ENCODE measurements around the gene CD93. TPM values are rescaled to one million over a fixed set of nuclear protein-coding genes. Genes with fewer than 3 reads are reported as not detected.

CD93 gene
- total RNA-seq, 2 experiments from 2014 or later = 0.11 TPM

DNA sequence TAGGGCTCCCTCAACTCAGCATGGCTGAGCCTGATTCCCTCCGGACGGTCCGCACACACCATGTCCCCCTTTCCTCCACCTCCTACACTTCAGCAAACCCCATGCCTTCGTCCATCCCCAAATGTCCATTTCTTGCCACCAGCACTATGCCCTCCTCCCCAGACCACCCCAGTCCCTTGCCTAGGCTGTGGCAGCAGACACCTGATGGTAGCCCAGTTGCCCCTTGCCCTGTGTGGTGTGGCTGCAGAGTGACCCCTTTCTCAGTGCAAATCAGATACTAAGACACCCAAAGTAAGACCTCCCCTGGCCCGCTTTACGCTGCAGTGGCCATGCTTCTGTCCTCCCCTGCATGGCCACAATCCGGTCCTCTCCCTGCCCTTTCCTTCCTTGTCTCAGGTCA is 34.1 kb upstream of the CD93 start:
- H3K27me3 Mint-ChIP-seq = no peaks in the 10 kb centered on the region
- no peak overlapping the region for H3K27ac Mint-ChIP-seq
- CTCF ChIA-PET = no interaction called here
- H3K4me1 Mint-ChIP-seq (ENCODE audit: low read depth) = no peaks in the 10 kb centered on the region
- no peaks in the 10 kb centered on the region for H3K36me3 Mint-ChIP-seq (ENCODE audit: low read depth)
- ATAC-seq (no peak), DNase-seq (no peak)
- no peak overlapping the region for H3K4me3 Mint-ChIP-seq
- POLR2A ChIA-PET = no interaction called here
- H3K9me3 Mint-ChIP-seq = no peaks in the 10 kb centered on the region
- intact Hi-C loops (cut with micrococcal nuclease) = no loop called here
- TF ChIP-seq, protein P1, sequence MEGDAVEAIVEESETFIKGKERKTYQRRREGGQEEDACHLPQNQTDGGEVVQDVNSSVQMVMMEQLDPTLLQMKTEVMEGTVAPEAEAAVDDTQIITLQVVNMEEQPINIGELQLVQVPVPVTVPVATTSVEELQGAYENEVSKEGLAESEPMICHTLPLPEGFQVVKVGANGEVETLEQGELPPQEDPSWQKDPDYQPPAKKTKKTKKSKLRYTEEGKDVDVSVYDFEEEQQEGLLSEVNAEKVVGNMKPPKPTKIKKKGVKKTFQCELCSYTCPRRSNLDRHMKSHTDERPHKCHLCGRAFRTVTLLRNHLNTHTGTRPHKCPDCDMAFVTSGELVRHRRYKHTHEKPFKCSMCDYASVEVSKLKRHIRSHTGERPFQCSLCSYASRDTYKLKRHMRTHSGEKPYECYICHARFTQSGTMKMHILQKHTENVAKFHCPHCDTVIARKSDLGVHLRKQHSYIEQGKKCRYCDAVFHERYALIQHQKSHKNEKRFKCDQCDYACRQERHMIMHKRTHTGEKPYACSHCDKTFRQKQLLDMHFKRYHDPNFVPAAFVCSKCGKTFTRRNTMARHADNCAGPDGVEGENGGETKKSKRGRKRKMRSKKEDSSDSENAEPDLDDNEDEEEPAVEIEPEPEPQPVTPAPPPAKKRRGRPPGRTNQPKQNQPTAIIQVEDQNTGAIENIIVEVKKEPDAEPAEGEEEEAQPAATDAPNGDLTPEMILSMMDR (IDR thresholded peaks at IDR 0.05) = no peak

DNA sequence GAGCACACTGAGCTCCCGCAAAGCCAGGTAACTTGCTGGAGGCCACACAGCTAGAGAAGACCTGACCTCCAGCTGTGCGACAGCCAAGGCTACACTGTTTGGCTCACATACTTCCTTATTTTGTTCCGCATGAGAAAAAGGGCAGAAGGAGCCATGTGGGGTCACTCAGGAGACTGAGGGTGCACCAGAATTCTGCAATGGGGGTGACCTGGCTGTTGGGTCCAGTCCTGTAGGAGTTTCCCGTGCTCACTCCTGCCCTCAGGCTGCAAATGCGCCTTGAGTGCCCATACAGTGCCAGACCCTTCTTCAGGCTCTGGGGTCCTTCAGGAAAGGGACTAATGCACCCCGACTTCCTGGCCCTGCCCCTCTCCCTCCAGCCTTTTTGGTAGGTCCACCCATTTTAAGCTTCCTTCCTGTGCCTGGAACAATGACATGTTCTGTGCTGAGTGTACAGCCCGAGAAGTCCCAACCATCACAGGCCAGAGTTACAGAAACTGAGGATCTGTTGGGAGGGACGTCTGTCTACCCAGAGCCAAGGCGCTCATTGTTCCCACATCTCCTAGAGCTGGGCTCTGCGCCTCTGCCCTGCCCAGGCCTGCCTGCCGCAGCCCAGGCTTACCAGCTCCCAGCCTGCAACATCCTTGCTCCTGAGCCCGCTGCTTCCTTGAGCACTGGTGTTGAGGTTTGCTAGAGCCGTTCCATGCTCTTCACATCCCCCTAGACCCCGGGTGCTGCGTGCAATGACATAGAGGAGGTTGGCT is 33.5 kb upstream of the CD93 start:
- ChIA-PET POLR2A (no interaction called here), CTCF (no interaction called here)
- H3K4me3 Mint-ChIP-seq = no peak overlapping the region
- ATAC-seq (no peak), DNase-seq (no peak)
- intact Hi-C loops (cut with micrococcal nuclease) = no loop called here
- no peak overlapping the region for H3K27ac Mint-ChIP-seq
- H3K27me3 Mint-ChIP-seq = no peaks in the 10 kb centered on the region
- TF ChIP-seq, protein P1 (IDR thresholded peaks at IDR 0.05) = no peak
- no peaks in the 10 kb centered on the region for H3K9me3 Mint-ChIP-seq
- H3K36me3 Mint-ChIP-seq (ENCODE audit: low read depth) = no peaks in the 10 kb centered on the region
- H3K4me1 Mint-ChIP-seq (ENCODE audit: low read depth) = no peaks in the 10 kb centered on the region

DNA sequence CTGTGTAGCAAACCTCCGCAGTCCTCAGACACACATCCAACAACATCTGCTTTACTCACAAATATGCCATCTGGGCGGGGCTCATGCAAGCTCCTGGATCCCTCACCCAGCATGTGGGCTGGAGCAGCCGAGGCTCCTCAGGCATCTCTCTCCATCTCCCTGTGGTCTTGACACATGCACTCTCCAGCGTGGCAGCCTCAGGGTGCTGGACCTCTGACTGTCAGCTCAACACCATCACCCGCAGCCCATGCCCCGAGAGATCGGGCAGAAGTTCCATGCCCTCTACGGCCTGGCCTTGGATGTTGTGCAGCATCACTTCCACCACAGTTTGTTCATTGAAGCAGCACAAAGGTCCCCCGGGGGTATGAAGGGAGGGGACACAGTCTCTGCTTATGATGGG is 32.6 kb upstream of the CD93 start:
- CTCF ChIA-PET = no interaction called here
- Mint-ChIP-seq H3K27ac (no peak overlapping the region), H3K9me3 (no peaks in the 10 kb centered on the region), H3K27me3 (no peaks in the 10 kb centered on the region), H3K4me1 (ENCODE audit: low read depth) (no peaks in the 10 kb centered on the region), H3K36me3 (ENCODE audit: low read depth) (no peaks in the 10 kb centered on the region), H3K4me3 (no peak overlapping the region)
- POLR2A ChIA-PET = no interaction called here
- ATAC-seq (no peak), DNase-seq (no peak)
- intact Hi-C loops (cut with micrococcal nuclease) = no loop called here
- TF ChIP-seq, protein P1 (IDR thresholded peaks at IDR 0.05) = no peak

DNA sequence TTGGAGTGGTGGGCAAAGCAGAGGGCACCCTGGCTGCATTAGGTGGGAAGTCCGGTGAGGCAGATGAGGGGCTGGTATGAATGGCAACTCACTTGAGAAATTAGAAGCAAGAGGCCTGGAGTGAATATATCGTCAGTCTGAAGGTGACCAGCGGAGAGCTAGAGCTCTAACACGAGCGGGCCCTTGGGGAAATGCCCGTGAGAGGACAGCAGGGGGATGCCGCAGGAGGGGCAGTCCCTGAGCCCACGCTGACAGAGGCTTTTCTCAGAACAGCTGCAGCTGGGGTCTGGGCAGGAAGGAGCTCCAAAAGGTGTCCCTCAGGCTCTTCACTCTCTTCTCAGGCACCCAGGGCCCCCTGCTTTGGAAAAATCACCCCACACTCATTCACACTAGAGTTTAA is 32.0 kb upstream of the CD93 start:
- Mint-ChIP-seq H3K4me3 (no peak overlapping the region), H3K27ac (no peak overlapping the region), H3K9me3 (no peaks in the 10 kb centered on the region), H3K36me3 (ENCODE audit: low read depth) (no peaks in the 10 kb centered on the region), H3K4me1 (ENCODE audit: low read depth) (no peaks in the 10 kb centered on the region), H3K27me3 (no peaks in the 10 kb centered on the region)
- intact Hi-C loops (cut with micrococcal nuclease) = no loop called here
- ChIA-PET CTCF (no interaction called here), POLR2A (no interaction called here)
- no peak for DNase-seq
- no peak for ATAC-seq
- TF ChIP-seq, protein P1 (IDR thresholded peaks at IDR 0.05) = no peak

DNA sequence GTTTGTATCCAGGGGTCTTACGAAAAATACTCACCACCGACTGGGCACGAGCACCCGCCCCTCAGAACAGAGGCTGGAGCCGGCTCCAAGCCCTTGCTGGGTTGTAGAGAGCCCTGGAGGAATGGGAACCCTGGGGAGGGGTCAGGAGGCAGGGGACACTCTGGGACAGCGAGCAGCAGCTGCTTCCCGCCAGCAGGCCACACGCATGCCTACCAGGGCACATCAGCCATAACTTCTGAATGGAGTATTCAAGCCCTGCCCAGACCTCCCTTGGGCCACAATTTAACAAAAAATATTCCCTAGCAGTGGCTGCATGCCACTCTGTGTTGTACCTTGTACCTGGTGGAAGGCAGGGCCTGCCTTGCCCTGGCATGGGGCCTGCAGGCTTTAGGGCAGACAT is 31.6 kb upstream of the CD93 start:
- intact Hi-C loops (cut with micrococcal nuclease) = no loop called here
- TF ChIP-seq, protein P1 (IDR thresholded peaks at IDR 0.05) = no peak
- Mint-ChIP-seq H3K27ac (no peak overlapping the region), H3K9me3 (no peaks in the 10 kb centered on the region), H3K4me3 (no peak overlapping the region), H3K4me1 (ENCODE audit: low read depth) (no peaks in the 10 kb centered on the region), H3K36me3 (ENCODE audit: low read depth) (no peaks in the 10 kb centered on the region), H3K27me3 (no peaks in the 10 kb centered on the region)
- CTCF ChIA-PET = no interaction called here
- DNase-seq (no peak), ATAC-seq (no peak)
- POLR2A ChIA-PET = no interaction called here

Measured in activated CD8-positive, alpha-beta T cell treated with anti-CD3 and anti-CD28 coated beads for 36 hours (primary cell).